ENCODE measurements around the gene SLC39A10.

SLC39A10 gene

DNA sequence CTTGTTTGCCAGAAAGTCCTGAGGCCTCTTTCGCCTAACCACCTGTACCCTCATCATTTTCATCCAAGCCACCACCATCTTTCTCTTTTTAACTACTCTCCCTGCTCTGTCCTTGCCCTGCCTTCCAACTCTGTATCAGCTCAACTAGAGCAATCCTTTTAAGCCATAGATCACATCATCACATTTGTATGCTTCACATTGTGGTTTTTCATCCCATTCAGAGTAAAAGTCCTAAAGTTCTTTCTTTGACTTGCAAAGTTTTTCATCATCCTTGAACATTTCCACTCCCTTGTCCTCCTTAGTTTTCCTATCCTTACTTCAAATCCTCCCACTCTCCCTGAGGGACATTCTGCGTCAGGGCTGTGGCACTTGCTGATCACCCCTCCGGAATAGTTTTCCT is 73.9 kb downstream of the SLC39A10 start:
- no peak overlapping the region for H3K4me3 ChIP-seq (ENCODE audit: low read depth, low read length)
- H3K27me3 ChIP-seq = no peaks in the 10 kb centered on the region
- H3K9me3 ChIP-seq = no peaks in the 10 kb centered on the region
- no peaks in the 10 kb centered on the region for H3K4me1 ChIP-seq
- DNase-seq = no peak
- TF ChIP-seq CTCF (IDR thresholded peaks at IDR 0.05; ENCODE audit: low read depth, low read length) = no peak
- peaks cover 20% of the 10 kb centered on the region for H3K36me3 ChIP-seq

GRCh38 chr2:195732574-195732973 is 75.5 kb downstream of the SLC39A10 start:
- TF ChIP-seq CTCF (IDR thresholded peaks at IDR 0.05; ENCODE audit: low read depth, low read length) = no peak
- DNase-seq = no peak
- no peaks in the 10 kb centered on the region for H3K27me3 ChIP-seq
- H3K9me3 ChIP-seq = no peaks in the 10 kb centered on the region
- peaks cover 20% of the 10 kb centered on the region for H3K36me3 ChIP-seq
- H3K4me3 ChIP-seq (ENCODE audit: low read depth, low read length) = no peak overlapping the region
- H3K4me1 ChIP-seq = no peaks in the 10 kb centered on the region; the same call in 1 of the 2 replicates

GRCh38 chr2:195733831-195734230 is 76.8 kb downstream of the SLC39A10 start:
- H3K4me1 ChIP-seq = no peaks in the 10 kb centered on the region; the same call in 1 of the 2 replicates
- H3K27me3 ChIP-seq = no peaks in the 10 kb centered on the region
- no peak for TF ChIP-seq CTCF (IDR thresholded peaks at IDR 0.05; ENCODE audit: low read depth, low read length)
- DNase-seq = no peak
- no peaks in the 10 kb centered on the region for H3K9me3 ChIP-seq
- H3K4me3 ChIP-seq (ENCODE audit: low read depth, low read length) = no peak overlapping the region
- H3K36me3 ChIP-seq = peaks cover 17% of the 10 kb centered on the region

- no peak overlapping the region for H3K4me3 ChIP-seq (ENCODE audit: low read depth, low read length)
- no peaks in the 10 kb centered on the region for H3K27me3 ChIP-seq
- TF ChIP-seq CTCF (IDR thresholded peaks at IDR 0.05; ENCODE audit: low read depth, low read length) = no peak
- H3K9me3 ChIP-seq = no peaks in the 10 kb centered on the region
- peaks cover 15% of the 10 kb centered on the region for H3K36me3 ChIP-seq
- H3K4me1 ChIP-seq = no peaks in the 10 kb centered on the region; the same call in 1 of the 2 replicates
- DNase-seq = no peak
Observed at GRCh38 chr2:195734395-195734794, 77.4 kb downstream of the SLC39A10 start.

- TF ChIP-seq CTCF (IDR thresholded peaks at IDR 0.05; ENCODE audit: low read depth, low read length) = no peak
- H3K4me1 ChIP-seq = no peaks in the 10 kb centered on the region; the same call in 1 of the 2 replicates
- DNase-seq = no peak
- H3K9me3 ChIP-seq = no peaks in the 10 kb centered on the region
- no peaks in the 10 kb centered on the region for H3K27me3 ChIP-seq
- H3K36me3 ChIP-seq = peaks cover 13% of the 10 kb centered on the region
- H3K4me3 ChIP-seq (ENCODE audit: low read depth, low read length) = no peak overlapping the region
Observed at GRCh38 chr2:195734931-195735330, 77.9 kb downstream of the SLC39A10 start.

DNA sequence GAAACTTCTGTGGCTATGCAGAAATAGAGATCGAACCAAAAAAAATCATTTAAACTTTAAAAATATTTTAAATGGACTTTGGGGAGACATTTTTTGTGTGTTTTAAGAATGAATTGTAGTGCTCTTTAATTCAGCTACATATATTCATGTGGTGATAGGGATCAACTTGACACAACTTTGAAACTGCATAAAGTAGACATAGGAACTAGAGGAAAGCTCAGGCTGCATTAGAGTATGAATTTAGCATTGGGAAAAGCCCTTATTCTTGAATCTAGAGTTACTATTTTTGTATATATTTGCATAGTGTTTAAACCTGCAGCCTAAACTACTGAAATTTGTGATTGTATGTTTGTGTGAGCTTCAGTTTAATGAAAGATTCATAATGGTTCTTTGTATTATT is 78.3 kb downstream of the SLC39A10 start:
- Histone ChIP-seq H3K9me3 (no peaks in the 10 kb centered on the region), H3K4me3 (ENCODE audit: low read depth, low read length) (no peak overlapping the region), H3K36me3 (peaks cover 16% of the 10 kb centered on the region), H3K27me3 (no peaks in the 10 kb centered on the region), H3K4me1 (no peaks in the 10 kb centered on the region; the same call in 1 of the 2 replicates)
- TF ChIP-seq CTCF (IDR thresholded peaks at IDR 0.05; ENCODE audit: low read depth, low read length) = no peak
- no peak for DNase-seq
